SK-N-MC (cell line): ENCODE results near the gene OR2L13.
A peak's percentile ranks its signal among the peaks of the same experiment; 100 is the strongest.

ENCODE experiments used
- DNase-seq: peaks from one replicate; pipeline ENCODE4 v3.0.0-alpha.2; 2011; ENCODE audit warnings: low read depth, low spot score
- H3K27ac ChIP-seq: fragments of 200-600 bp; sonication (generic); 2 replicates; pipeline ENCODE4 v1.5.1; 2016; ENCODE audit warnings: mixed run types
- H3K36me3 ChIP-seq: fragments of 200-600 bp; sonication (generic); 2 replicates; pipeline ENCODE4 v1.6.1; 2017; ENCODE audit warnings: antibody characterized with exemption, low read length, mixed read lengths; ENCODE audit not compliant: insufficient read depth
- H3K4me3 ChIP-seq: fragments of 200-600 bp; sonication (generic); 2 replicates; pipeline ENCODE4 v1.5.1; 2016
- H3K9ac ChIP-seq: fragments of 200-600 bp; sonication (generic); 2 replicates; pipeline ENCODE4 v1.8.0; 2017; ENCODE audit warnings: mixed run types, mixed read lengths; ENCODE audit not compliant: insufficient read length
- H3K9me3 ChIP-seq: fragments of 200-600 bp; sonication (generic); 2 replicates; pipeline ENCODE4 v1.6.1; 2017; ENCODE audit warnings: low read depth, mild to moderate bottlenecking, antibody characterized with exemption, low read length, moderate library complexity, mixed read lengths
- EZH2 ChIP-seq: fragments of 200-600 bp; sonication (generic); IDR thresholded peaks from one replicate; pipeline ENCODE4 v1.6.1; 2017; ENCODE audit warnings: antibody characterized with exemption
- FOXP2 ChIP-seq: optimal IDR thresholded peaks from 2 replicates; pipeline ENCODE3; 2011; ENCODE audit warnings: mild to moderate bottlenecking, moderate library complexity; ENCODE audit not compliant: insufficient read depth; ENCODE audit errors: extremely low read length, control extremely low read depth
- POLR2AphosphoS5 ChIP-seq: IDR thresholded peaks from 2 replicates; pipeline ENCODE4 v1.6.1; 2012; ENCODE audit warnings: mild to moderate bottlenecking, low read depth, low read length, borderline replicate concordance

OR2L13 gene

DNA sequence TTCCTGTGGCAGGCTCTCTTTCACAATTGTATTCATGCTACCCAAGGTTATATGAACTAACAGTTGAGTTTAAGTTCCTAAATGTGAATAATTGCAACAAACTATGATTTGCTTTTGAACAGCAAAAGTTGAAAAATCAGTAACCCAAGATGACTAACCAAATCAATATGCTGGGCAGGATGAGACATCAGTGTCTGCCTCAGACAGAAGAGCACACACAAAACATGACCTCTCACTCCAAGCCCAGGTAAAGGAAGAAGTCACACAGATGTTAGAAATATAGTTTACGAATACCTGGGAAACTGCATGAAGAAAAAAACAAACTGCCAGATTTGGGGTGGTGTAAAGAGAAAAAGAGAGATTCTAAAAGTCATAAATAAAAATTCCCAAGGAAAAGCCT, 3.5 kb downstream of the OR2L13 start:
- Histone ChIP-seq H3K9ac (no peak overlapping the region), H3K36me3 (no peaks in the 10 kb centered on the region), H3K27ac (no peak overlapping the region), H3K4me3 (no peak overlapping the region), H3K9me3 (no peaks in the 10 kb centered on the region)
- TF ChIP-seq EZH2 (no peak), FOXP2 (no peak), POLR2AphosphoS5 (no peak)
- DNase-seq, result no peak

DNA sequence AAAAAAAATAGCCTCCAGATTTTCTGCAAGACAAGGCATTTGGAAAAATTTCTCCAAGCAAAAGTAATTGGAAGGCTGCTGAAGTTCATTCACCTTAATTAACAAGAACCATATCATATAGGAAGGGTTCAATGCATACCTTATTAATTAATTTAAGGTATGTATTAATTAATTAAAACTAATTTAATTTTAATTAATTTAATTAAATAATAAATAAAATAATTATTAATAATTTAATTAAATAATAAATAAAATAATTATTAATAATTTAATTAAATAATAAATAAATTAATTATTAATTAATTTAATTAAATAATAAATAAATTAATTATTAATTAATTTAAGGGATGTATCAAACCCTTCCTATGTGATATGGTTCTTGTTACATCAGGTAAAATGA, 7.9 kb downstream of the OR2L13 start:
- TF ChIP-seq EZH2 (no peak), POLR2AphosphoS5 (no peak), FOXP2 (no peak)
- Histone ChIP-seq H3K36me3 (no peaks in the 10 kb centered on the region), H3K9ac (no peak overlapping the region), H3K4me3 (no peak overlapping the region), H3K9me3 (no peaks in the 10 kb centered on the region), H3K27ac (no peak overlapping the region)
- DNase-seq, result no peak

DNA sequence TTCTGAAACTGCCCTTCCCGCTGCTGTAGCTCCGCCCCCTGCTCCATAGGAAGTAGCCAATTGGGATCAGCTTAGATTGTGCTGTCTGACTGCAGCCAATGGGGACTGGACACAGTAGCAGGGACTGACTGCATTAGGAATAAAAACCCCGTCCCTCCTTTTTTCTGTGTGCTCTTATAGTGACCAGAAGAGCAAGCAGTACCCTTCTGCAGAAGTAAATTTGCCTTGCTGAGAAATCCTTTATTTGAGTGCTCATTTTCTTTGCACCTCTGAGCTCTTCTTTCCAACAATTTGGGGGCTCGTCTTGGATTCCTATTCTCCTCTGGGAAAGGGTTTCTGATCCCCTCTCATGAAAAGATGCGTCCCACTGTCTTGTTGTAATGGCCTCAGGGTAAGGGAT, 16.2 kb downstream of the OR2L13 start:
- TF ChIP-seq FOXP2, result no peak
- no peak for TF ChIP-seq EZH2
- no peak for TF ChIP-seq POLR2AphosphoS5
- no peak overlapping the region for H3K27ac ChIP-seq
- H3K4me3 ChIP-seq, result no peak overlapping the region
- DNase-seq, result no peak
- 0 out of 2 replicates have a peak, but pooled peaks cover 6% of the 10 kb centered on the region for H3K9me3 ChIP-seq
- H3K9ac ChIP-seq, result no peak overlapping the region
- no peaks in the 10 kb centered on the region for H3K36me3 ChIP-seq

DNA sequence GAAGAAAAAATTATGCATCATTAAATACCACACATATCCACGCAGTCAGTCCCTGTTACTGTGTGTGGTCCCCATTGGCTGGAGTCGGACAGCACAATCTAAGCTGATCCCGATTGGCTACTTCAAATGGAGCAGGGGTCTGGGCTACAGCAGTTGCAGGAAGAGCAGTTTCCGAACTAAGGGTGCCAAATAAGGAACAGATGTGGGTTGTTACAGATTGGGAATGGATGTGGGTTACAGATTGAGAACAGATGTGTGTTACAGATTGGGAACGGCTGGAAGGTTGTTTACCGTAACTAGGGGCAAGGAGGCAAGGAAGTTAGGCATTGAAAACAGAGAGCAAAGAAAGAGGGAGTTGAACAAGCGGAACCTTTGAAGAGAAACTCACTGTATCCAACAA, 19.9 kb downstream of the OR2L13 start:
- Histone ChIP-seq H3K9me3 (0 out of 2 replicates have a peak, but pooled peaks cover 6% of the 10 kb centered on the region), H3K36me3 (no peaks in the 10 kb centered on the region), H3K4me3 (peak overlapping the region; percentile 61), H3K27ac (peak overlapping the region; percentile 85), H3K9ac (no peak overlapping the region)
- no peak for TF ChIP-seq FOXP2
- TF ChIP-seq POLR2AphosphoS5, result peak; percentile 23; the same call in 1 of the 2 replicates
- peak; percentile 56 for DNase-seq

DNA sequence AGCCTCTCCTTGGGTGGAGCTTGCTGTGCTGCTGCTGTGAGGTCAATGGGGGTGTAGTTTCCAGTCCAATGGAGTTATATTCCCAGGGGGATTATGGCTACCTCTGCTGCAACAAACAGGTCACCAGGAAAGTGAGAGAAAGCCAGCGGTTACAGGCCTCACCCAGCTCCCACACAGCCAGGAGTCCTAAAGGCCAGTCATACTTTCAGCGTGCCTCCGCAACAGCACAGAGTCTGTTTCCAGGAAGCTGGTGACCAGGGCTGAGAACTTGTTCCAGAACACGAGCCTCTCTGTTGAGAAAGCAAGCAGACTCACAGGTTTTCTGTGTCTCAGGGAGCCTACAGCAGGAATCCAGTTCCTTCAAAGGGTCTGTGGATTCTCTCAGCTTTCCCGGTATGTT, 32.7 kb downstream of the OR2L13 start:
- H3K36me3 ChIP-seq, result no peaks in the 10 kb centered on the region
- H3K27ac ChIP-seq, result no peak overlapping the region
- H3K9ac ChIP-seq, result no peak overlapping the region
- peaks cover 2% of the 10 kb centered on the region; the same call in 1 of the 2 replicates for H3K9me3 ChIP-seq
- H3K4me3 ChIP-seq, result no peak overlapping the region
- no peak for DNase-seq
- TF ChIP-seq FOXP2 (no peak), EZH2 (no peak), POLR2AphosphoS5 (no peak)

DNA sequence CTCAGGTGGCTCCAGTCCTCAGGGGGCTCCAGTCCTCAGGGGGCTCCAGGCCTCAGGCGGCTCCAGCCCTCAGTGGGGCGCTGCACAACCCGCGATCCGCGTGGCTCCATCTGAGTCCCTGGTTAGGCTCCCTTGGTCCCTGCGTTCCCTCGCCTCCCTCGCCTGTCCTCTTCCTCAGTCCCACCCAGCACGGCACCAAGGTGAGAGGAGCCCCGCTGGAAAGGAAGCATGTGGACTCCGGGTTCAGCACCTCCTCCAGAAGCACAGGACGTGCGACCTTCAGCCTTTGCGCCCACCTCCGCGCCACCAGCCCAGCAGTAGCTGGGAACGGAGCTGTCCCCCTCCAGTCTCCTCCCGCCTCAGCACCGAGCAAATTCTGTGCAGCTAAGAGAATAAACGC, 41.8 kb downstream of the OR2L13 start:
- no peak overlapping the region for H3K9ac ChIP-seq
- DNase-seq, result no peak
- no peaks in the 10 kb centered on the region for H3K36me3 ChIP-seq
- H3K9me3 ChIP-seq, result peaks cover 5% of the 10 kb centered on the region; the same call in 1 of the 2 replicates
- no peak overlapping the region for H3K27ac ChIP-seq
- TF ChIP-seq EZH2 (no peak), POLR2AphosphoS5 (no peak)
- H3K4me3 ChIP-seq, result no peak overlapping the region

DNA sequence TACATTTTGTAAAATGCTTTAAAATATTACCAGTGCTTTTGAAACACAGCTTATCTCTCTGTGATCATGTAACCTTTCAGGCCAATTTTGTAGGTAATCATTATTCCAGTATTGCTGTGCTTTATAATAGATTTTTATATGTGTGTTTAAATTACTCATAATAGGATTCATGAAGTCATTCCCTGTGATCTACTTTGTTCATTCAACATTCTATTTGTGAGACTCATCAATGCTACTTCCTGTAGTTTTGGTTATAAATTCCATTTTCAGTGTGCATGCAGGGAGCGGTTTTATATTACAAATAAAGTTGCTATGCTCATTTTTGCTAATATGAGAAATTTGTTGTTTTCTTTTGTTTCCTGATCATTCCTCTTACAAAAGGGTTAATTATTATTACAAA, 45.9 kb downstream of the OR2L13 start:
- Histone ChIP-seq H3K36me3 (no peaks in the 10 kb centered on the region), H3K9ac (peak overlapping the region; percentile 55), H3K27ac (peak overlapping the region; percentile 88), H3K9me3 (no peaks in the 10 kb centered on the region), H3K4me3 (peak overlapping the region; percentile 64)
- no peak for DNase-seq
- TF ChIP-seq FOXP2 (no peak), EZH2 (no peak), POLR2AphosphoS5 (no peak)

DNA sequence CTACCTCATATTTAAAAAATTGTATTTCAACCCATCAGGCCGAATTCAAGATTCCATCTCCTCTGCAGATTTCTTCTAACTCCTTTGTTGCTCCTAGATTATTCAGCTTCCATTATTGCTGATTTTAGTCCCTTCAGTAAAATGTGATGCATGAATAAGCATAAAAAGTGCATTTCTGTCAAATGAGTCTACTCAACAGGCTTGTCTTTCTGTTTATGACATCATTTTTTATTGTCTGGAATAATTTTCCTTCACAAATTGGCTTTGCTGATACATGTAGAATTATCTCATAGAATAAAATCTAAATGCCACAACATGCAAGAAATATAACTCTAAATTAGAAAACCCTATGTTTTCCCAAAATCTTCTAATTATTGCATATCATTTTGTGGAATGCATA, 48.3 kb downstream of the OR2L13 start:
- Histone ChIP-seq H3K27ac (no peak overlapping the region), H3K9me3 (no peaks in the 10 kb centered on the region), H3K36me3 (no peaks in the 10 kb centered on the region), H3K4me3 (no peak overlapping the region), H3K9ac (no peak overlapping the region)
- TF ChIP-seq EZH2, result no peak
- no peak for DNase-seq

DNA sequence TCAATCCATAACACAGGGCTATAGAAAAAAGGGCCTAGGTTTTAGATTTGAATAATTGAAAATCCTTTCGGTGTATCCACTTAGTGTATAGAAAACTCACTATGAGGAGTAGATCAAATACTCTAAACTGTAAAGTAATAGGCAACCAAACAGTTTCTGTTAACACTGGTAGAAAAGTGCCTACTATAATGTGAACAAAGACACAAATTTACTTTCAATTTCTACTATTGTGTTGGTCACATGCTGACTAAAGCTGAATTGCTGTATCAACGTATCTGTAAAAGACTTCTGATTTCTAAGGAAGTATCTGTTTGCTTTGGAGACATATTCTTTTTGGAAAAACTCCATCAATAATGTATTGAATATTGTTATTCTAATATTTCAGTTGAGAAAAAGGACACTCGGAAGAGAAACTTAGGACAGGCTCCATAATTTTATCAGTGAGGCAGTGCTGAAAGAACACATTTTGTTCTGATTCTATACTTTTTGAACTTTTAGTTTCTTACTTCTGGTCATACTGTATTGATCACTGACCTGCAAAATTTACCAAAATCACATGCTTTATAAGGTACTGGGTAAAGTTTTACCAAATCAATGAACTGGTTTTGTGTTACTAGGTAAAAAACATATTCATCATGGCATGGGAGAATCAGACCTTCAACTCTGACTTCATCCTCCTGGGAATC, 49.7 kb downstream of the OR2L13 start, which contains the start of gene OR2M5:
Gene OR2M5, plus strand, starts transcription at position 636 of the 686 bp plus-strand sequence. Its CDS starts 0 bp downstream, at position 636.
- TF ChIP-seq EZH2 (no peak), FOXP2 (no peak)
- no peak within 1 kb of the TSS for H3K27ac ChIP-seq
- H3K4me3 ChIP-seq, result no peak within 1 kb of the TSS
- H3K9ac ChIP-seq, result no peak within 1 kb of the TSS
- H3K9me3 ChIP-seq, result no peaks in the 10 kb centered on the region
- no peaks in the 10 kb centered on the region for H3K36me3 ChIP-seq
- no peak for DNase-seq
